ENCODE results near the gene PCSK4. TPM values are rescaled to one million over a fixed set of nuclear protein-coding genes. Genes with fewer than 3 reads are reported as not detected.

Gene PCSK4
- total RNA-seq, 1 experiment from 2014 or later: 11.1 TPM

DNA sequence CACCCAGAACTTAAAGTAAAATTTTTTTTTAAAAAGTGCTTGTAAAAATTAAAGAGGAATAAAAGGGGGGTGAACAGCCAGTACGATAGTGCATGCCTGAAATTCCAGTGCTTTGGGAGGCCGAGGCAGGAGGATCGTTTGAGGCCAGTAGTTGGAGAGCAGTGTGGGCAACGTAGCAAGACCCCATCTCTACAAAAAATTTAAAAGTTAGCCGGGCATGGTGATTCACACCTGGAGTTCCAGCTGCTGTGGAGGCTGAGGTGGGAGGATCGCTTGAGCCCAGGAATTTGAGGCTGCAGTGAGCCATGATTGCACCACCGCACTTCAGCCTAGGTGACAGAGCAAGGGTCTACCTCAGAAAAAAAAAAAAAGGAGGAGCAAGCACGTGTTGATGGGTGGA lies 14.9 kb upstream of the PCSK4 start:
- H3K36me3 ChIP-seq (ENCODE audit: control insufficient read depth in 1 of 2, insufficient read depth in 2 of 2, low read length in 2 of 2): no peaks in the 10 kb centered on the region
- POLR2A ChIA-PET: no interaction called here
- no peak overlapping the region for H2AFZ ChIP-seq (ENCODE audit: low read depth, low read length, poor library complexity, severe bottlenecking)
- BruUV-seq (replicated peaks): no TSS peak
- intact Hi-C loops (cut with micrococcal nuclease): no loop called here
- no peak overlapping the region for H3K4me3 ChIP-seq (replicated peaks in 1 of 2; ENCODE audit: low read depth in 1 of 2, low read length in 2 of 2)
- H3K4me1 ChIP-seq (ENCODE audit: control insufficient read depth in 1 of 2, insufficient read depth in 2 of 2, low read length in 2 of 2): peaks cover 17 to 52% of the 10 kb centered on the region in 2 experiments
- RAD21 ChIA-PET (ENCODE audit: low non-redundant PET in 1 of 2, low total read pairs in 2 of 2, uncharacterized antibody in 2 of 2, unreplicated experiment in 2 of 2): no interaction called here
- no peak for DNase-seq (ENCODE audit: low read depth, low spot score)
- no peaks in the 10 kb centered on the region for H3K9me2 ChIP-seq (ENCODE audit: insufficient read depth)
- no peak for ATAC-seq
- no peaks in the 10 kb centered on the region for H3K79me2 ChIP-seq (ENCODE audit: insufficient read depth, low read length)
- no peaks in the 10 kb centered on the region for H3K9me3 ChIP-seq (ENCODE audit: control insufficient read depth in 1 of 2, insufficient read depth in 1 of 2, low read depth in 1 of 2, low read length in 2 of 2)
- CTCF ChIA-PET: no interaction called here
- H3K27me3 ChIP-seq (ENCODE audit: insufficient read depth, low read length): no peaks in the 10 kb centered on the region
- H3K9ac ChIP-seq (ENCODE audit: low read length): no peak overlapping the region
- no peak overlapping the region for H3K27ac ChIP-seq (ENCODE audit: low read depth, low read length)
- TF ChIP-seq SRF (IDR thresholded peaks at IDR 0.05; ENCODE audit: low read depth) (no peak), FOSL1 (IDR thresholded peaks at IDR 0.05; ENCODE audit: low read depth) (no peak), TCF7L2 (IDR thresholded peaks at IDR 0.05; ENCODE audit: borderline replicate concordance, extremely low read depth, insufficient read depth, insufficient read length) (no peak), POLR2A (IDR thresholded peaks at IDR 0.05; ENCODE audit: borderline replicate concordance, extremely low read depth, insufficient read depth, insufficient read length) (no peak), JUND (IDR thresholded peaks at IDR 0.05) (no peak), SP1 (IDR thresholded peaks at IDR 0.05; ENCODE audit: low read depth) (no peak), ZNF274 (IDR thresholded peaks at IDR 0.05; ENCODE audit: low read depth, low read length) (no peak), YY1 (IDR thresholded peaks at IDR 0.05; ENCODE audit: extremely low read depth, insufficient replicate concordance, low read depth, low read length) (no peak), CEBPB (IDR thresholded peaks at IDR 0.05; ENCODE audit: low read depth) (no peak), EZH2 (IDR thresholded peaks at IDR 0.05) (no peak), POLR2AphosphoS5 (IDR thresholded peaks at IDR 0.05; ENCODE audit: low read depth, low read length) (no peak), EGR1 (IDR thresholded peaks at IDR 0.05; ENCODE audit: low read depth) (no peak), ELF1 (IDR thresholded peaks at IDR 0.05; ENCODE audit: borderline replicate concordance, low read depth) (no peak)
- TF ChIP-seq, protein P1, sequence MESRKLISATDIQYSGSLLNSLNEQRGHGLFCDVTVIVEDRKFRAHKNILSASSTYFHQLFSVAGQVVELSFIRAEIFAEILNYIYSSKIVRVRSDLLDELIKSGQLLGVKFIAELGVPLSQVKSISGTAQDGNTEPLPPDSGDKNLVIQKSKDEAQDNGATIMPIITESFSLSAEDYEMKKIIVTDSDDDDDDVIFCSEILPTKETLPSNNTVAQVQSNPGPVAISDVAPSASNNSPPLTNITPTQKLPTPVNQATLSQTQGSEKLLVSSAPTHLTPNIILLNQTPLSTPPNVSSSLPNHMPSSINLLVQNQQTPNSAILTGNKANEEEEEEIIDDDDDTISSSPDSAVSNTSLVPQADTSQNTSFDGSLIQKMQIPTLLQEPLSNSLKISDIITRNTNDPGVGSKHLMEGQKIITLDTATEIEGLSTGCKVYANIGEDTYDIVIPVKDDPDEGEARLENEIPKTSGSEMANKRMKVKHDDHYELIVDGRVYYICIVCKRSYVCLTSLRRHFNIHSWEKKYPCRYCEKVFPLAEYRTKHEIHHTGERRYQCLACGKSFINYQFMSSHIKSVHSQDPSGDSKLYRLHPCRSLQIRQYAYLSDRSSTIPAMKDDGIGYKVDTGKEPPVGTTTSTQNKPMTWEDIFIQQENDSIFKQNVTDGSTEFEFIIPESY (IDR thresholded peaks at IDR 0.05; ENCODE audit: extremely low read depth, insufficient replicate concordance, low read length): no peak
- TF ChIP-seq, protein P2, sequence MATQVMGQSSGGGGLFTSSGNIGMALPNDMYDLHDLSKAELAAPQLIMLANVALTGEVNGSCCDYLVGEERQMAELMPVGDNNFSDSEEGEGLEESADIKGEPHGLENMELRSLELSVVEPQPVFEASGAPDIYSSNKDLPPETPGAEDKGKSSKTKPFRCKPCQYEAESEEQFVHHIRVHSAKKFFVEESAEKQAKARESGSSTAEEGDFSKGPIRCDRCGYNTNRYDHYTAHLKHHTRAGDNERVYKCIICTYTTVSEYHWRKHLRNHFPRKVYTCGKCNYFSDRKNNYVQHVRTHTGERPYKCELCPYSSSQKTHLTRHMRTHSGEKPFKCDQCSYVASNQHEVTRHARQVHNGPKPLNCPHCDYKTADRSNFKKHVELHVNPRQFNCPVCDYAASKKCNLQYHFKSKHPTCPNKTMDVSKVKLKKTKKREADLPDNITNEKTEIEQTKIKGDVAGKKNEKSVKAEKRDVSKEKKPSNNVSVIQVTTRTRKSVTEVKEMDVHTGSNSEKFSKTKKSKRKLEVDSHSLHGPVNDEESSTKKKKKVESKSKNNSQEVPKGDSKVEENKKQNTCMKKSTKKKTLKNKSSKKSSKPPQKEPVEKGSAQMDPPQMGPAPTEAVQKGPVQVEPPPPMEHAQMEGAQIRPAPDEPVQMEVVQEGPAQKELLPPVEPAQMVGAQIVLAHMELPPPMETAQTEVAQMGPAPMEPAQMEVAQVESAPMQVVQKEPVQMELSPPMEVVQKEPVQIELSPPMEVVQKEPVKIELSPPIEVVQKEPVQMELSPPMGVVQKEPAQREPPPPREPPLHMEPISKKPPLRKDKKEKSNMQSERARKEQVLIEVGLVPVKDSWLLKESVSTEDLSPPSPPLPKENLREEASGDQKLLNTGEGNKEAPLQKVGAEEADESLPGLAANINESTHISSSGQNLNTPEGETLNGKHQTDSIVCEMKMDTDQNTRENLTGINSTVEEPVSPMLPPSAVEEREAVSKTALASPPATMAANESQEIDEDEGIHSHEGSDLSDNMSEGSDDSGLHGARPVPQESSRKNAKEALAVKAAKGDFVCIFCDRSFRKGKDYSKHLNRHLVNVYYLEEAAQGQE (IDR thresholded peaks at IDR 0.05; ENCODE audit: low read depth): no peak
- TF ChIP-seq, protein P3, sequence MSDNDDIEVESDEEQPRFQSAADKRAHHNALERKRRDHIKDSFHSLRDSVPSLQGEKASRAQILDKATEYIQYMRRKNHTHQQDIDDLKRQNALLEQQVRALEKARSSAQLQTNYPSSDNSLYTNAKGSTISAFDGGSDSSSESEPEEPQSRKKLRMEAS (IDR thresholded peaks at IDR 0.05): no peak
- no peaks in the 10 kb centered on the region for H4K20me1 ChIP-seq (ENCODE audit: insufficient read depth)
- no peak overlapping the region for H3K4me2 ChIP-seq (ENCODE audit: low read length)
